ENCODE results near the gene TYMP.

DNA sequence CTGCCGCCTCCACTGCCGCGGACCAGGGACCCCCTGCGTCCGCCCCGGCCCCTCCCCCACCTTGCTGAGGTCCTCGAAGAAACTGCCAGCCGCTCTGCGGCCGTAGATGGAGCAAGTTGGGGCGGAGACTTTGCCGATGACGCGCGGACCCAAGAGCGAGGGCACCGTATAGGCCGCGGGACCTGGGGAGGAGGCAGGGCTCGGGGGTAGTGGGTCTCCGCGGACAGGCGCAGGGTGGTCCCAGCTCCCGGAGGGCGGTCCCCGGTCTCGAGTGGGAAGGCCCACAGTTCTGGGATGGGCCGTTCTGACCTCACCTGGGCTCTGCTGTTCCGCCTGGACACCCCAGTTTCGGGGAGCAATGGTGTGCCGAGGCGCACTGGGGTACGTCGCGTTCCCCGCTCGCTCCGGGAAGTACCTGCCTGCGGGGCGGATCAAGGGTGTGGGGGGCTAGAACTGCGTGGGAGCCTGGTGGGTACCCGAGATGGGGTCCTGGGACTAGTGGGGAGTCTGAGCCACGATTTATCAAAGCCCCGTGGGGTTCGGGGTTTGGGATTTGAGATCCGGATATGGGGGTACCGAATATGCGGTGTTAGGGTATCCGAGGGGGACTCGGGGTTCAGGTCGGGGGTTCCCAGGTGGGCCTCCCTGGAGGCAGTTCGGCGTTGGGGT is 1.2 kb upstream of the TYMP start:
- TF ChIP-seq POLR2AphosphoS5 (IDR thresholded peaks at IDR 0.05; ENCODE audit: borderline replicate concordance, low read depth, low read length) = no peak
- no peak for TF ChIP-seq EZH2 (IDR thresholded peaks at IDR 0.05)
